ENCODE data around the gene LHX1.

Gene LHX1

DNA sequence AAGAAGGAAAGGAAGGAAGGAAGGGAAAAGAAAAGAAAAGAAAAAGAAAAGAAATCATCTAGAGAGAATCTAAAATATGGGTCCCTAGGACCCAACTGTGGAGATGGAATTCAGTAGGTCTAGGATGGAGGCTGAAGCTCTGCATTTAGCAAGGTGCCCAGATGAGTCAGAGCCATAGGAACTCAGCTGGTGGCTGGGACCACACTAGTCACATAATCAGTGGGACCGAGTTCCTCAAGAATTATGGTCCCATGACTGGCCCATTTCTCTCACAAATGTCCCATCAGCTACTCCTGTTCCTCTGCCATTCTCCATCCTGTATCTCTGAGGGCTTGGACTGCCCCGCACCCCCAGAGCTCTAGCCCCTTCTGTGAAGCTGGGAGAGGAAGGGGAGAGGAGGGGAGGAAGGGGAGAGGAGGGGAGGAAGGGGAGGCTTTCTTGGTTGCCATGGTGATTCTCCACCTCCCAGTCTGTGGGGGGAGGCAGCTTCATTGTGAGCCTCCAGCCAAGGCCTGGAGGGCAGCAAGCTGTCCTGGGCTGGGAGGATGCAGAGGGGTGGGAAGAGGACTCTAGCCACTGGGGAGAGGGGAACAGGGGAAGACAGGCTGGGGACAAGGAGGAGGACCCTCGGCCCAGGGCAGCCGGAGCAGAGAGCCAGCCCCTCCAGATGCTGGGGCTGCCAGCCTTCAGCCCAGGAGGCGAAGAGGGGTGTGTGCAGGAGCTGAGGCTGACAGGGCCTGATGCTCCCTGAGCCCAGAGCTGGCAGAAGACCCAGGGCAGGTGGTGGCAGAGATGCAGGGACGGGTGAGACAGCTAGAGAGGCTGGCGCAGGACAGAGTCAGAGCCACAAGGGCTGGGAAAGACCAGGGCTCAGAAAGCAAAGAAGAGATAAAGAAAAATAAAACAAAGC is 37.8 kb upstream of the LHX1 start:
- Histone ChIP-seq H3K4me3 (no peak overlapping the region), H3K9ac (no peak overlapping the region), H3K9me3 (replicated peaks in 1 of 11) (no peaks in the 10 kb centered on the region), H3K4me1 (peaks cover 0 to 5% (median 0%) of the 10 kb centered on the region in 10 experiments; a peak in 1 of 20 replicates), H4K20me1 (no peaks in the 10 kb centered on the region), H3K27ac (no peak overlapping the region), H3K4me2 (no peak overlapping the region), H3K36me3 (no peaks in the 10 kb centered on the region), H3K27me3 (no peaks in the 10 kb centered on the region)
- no peak for TF ChIP-seq Cebpa-rat (IDR thresholded peaks at IDR 0.05)

DNA sequence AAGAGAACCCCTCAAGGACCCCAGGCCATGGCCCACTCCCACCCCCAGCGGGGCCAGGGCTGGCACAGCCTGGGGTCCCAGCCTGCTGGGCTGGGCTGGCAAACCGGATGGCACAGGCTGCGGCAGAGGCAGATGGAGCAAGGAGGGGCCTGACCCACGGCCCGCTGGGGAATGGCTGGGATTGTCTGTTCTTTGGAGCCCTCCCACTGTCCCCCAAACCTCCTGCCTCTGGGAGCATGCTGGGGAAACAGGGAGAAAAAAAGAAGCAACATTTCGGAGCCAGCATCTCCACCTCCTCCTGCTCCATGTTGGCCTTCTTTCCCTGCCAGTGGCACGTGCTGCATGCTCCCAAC is 37.1 kb upstream of the LHX1 start:
- Histone ChIP-seq H3K27ac (no peak overlapping the region), H3K36me3 (no peaks in the 10 kb centered on the region), H3K4me1 (peaks cover 0 to 5% (median 0%) of the 10 kb centered on the region in 10 experiments; a peak in 1 of 20 replicates), H3K9me3 (replicated peaks in 1 of 11) (no peaks in the 10 kb centered on the region), H3K4me3 (no peak overlapping the region), H3K4me2 (no peak overlapping the region), H3K27me3 (no peaks in the 10 kb centered on the region), H3K9ac (no peak overlapping the region), H4K20me1 (no peaks in the 10 kb centered on the region)
- no peak for TF ChIP-seq Cebpa-rat (IDR thresholded peaks at IDR 0.05)

DNA sequence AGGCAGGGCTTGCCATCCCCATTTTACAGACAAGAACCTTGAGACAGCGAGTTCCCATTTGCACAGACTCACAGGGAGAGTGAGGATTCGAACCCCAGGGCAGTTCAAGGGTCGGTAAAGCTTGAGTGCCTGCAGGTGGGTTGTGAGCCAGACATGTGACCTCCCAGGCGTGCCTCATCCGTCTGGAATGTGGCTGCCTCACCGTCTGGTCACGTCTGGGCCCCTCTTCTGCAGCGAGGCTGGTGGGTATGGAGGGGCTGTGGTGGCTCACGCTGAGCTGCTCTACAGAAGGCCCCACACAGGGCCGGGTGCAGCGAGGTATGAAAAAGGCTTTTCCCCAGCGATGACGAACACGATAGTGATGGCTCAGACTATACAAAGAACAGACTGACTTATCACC is 35.8 kb upstream of the LHX1 start:
- TF ChIP-seq Cebpa-rat (IDR thresholded peaks at IDR 0.05) = no peak
- Histone ChIP-seq H3K9me3 (replicated peaks in 1 of 11) (no peaks in the 10 kb centered on the region), H3K4me3 (no peak overlapping the region), H3K4me1 (peaks cover 0 to 5% (median 0%) of the 10 kb centered on the region in 10 experiments; a peak in 1 of 20 replicates), H4K20me1 (no peaks in the 10 kb centered on the region), H3K36me3 (no peaks in the 10 kb centered on the region), H3K4me2 (no peak overlapping the region), H3K27ac (no peak overlapping the region), H3K9ac (no peak overlapping the region), H3K27me3 (no peaks in the 10 kb centered on the region)

DNA sequence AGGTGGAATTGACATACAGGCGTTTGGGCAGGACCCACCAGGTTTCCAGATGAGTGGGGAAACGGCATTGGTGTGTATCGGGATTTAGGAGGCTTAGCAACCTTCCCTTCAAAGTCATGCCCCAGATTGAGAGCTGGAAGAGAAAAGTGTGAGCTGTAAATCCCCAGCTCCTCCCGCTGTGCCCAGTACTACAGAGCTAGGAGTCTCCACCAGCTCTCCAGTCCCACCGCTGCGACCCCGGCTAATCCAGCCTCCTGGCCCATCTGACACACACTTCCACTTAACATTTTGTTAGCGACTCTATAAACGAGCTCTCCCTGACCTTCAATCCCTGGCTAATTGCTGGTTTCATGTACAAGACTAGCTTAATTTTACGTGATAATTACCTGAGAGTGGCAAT is 29.9 kb upstream of the LHX1 start:
- Histone ChIP-seq H3K9me3 (replicated peaks in 1 of 11) (no peaks in the 10 kb centered on the region), H3K36me3 (no peaks in the 10 kb centered on the region), H3K27me3 (no peaks in the 10 kb centered on the region), H3K4me3 (no peak overlapping the region), H3K4me1 (no peaks in the 10 kb centered on the region), H4K20me1 (no peaks in the 10 kb centered on the region; a peak in 1 of 22 replicates), H3K27ac (no peak overlapping the region), H3K9ac (no peak overlapping the region), H3K4me2 (no peak overlapping the region)
- no peak for TF ChIP-seq Cebpa-rat (IDR thresholded peaks at IDR 0.05)

DNA sequence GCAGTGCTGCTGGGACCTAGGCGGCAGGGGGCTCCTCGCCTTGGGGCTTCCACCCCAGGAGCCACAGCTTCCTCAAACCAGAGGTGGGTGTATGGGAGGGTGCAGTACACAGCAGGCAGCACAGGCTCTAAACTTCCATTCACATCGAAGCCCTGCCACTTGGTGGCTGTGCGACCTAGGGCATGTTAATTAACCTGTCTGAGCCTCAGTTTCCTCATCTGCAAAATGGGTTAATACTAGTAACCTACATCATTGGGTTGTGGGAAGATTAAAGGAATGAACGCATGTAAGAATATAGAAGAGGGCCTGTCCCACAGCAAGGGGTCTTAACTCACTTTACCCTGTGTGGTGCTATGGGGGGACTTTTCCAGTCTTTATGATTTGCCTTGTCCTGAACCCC is 26.8 kb upstream of the LHX1 start:
- Histone ChIP-seq H3K27me3 (no peaks in the 10 kb centered on the region), H3K9me3 (replicated peaks in 1 of 11) (no peaks in the 10 kb centered on the region), H3K36me3 (no peaks in the 10 kb centered on the region), H3K4me3 (no peak overlapping the region), H3K4me2 (no peak overlapping the region), H3K9ac (no peak overlapping the region), H3K4me1 (no peaks in the 10 kb centered on the region), H4K20me1 (no peaks in the 10 kb centered on the region; a peak in 1 of 22 replicates), H3K27ac (no peak overlapping the region)
- no peak for TF ChIP-seq Cebpa-rat (IDR thresholded peaks at IDR 0.05)

DNA sequence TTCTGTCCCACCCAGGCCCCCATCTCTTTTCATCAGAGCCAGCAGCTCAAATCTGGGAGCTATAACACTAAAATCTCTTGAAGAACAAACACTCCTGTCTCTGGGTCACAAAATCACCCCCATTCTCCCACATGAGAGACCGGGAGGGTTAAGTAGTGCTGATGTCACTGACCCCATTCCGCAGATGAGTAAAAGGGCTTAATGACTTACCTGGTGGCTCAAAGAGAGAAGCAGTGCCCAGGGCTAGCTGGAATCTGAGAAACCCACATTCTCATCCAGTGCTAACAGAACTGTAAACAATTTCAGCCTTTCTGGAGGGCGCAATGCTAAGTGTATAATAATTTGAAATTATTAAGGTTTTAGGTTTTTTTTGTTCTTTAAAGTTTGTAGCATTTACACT is 26.3 kb upstream of the LHX1 start:
- no peaks in the 10 kb centered on the region for H3K4me1 ChIP-seq
- H3K4me2 ChIP-seq = no peak overlapping the region
- no peaks in the 10 kb centered on the region for H3K36me3 ChIP-seq
- H3K27ac ChIP-seq = no peak overlapping the region
- no peak overlapping the region for H3K4me3 ChIP-seq
- no peaks in the 10 kb centered on the region for H3K9me3 ChIP-seq (replicated peaks in 1 of 11)
- no peaks in the 10 kb centered on the region; a peak in 1 of 22 replicates for H4K20me1 ChIP-seq
- H3K9ac ChIP-seq = no peak overlapping the region
- no peak for TF ChIP-seq Cebpa-rat (IDR thresholded peaks at IDR 0.05)
- H3K27me3 ChIP-seq = no peaks in the 10 kb centered on the region

DNA sequence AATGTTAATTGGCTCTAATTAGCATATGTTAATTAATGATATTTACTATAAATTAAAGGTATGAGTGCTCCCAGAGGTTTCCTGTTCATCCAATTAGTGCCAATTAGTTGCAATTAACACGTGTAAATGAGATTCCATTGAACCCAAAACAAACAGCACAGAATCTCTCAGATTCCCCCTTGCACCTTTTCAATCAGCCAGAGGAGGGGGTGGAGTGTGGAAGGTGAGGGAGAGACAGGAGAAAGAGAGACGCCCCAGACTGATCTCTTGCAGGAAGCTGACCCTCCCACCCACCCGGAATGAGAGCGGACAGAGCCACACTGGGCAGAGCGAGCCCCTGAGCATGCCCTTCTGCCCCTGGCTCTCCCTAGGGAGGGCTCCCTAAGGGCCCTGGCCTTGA is 24.1 kb upstream of the LHX1 start:
- Histone ChIP-seq H3K9ac (no peak overlapping the region), H3K4me2 (no peak overlapping the region), H3K36me3 (no peaks in the 10 kb centered on the region), H3K4me1 (peaks cover 0 to 4% (median 0%) of the 10 kb centered on the region in 10 experiments; a peak in 3 of 20 replicates), H3K4me3 (no peak overlapping the region), H3K27ac (no peak overlapping the region), H3K27me3 (peaks cover 0 to 5% (median 0%) of the 10 kb centered on the region in 11 experiments; a peak in 4 of 22 replicates), H4K20me1 (no peaks in the 10 kb centered on the region; a peak in 3 of 22 replicates), H3K9me3 (replicated peaks in 1 of 11) (no peaks in the 10 kb centered on the region)
- TF ChIP-seq Cebpa-rat (IDR thresholded peaks at IDR 0.05) = no peak

DNA sequence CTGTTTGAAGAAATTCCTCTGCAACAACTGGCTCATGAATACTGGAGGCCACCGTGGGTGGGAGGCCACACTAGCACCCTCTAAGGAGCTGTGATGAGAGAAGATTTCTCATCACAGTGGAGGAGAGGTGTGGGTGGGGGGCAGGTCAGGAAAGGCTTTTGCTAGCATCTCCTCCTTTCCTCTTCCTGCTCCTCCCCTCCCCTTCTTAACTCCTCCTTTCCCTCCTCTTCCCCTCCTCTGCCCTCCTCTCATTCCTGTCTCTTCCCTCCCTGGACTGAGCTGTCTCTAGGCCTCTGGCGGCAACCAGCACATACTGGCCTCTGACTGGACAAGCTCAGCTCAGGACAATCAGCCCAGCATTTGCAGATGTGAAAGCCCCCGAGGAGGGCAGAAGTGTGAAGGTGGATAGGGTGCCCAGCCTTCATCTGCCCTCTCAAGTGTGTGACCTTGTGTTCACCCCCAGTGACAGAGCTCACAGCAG is 19.0 kb upstream of the LHX1 start:
- Histone ChIP-seq H3K36me3 (no peaks in the 10 kb centered on the region), H3K27ac (no peak overlapping the region), H3K9me3 (replicated peaks in 1 of 11) (no peaks in the 10 kb centered on the region), H3K9ac (no peak overlapping the region; a peak in 1 of 22 replicates), H3K27me3 (peaks cover 40 to 56% (median 47%) of the 10 kb centered on the region in 11 experiments), H4K20me1 (peaks cover 0 to 19% (median 0%) of the 10 kb centered on the region in 11 experiments; a peak in 7 of 22 replicates), H3K4me3 (no peak overlapping the region), H3K4me2 (no peak overlapping the region; a peak in 1 of 22 replicates), H3K4me1 (peaks cover 0 to 16% (median 0%) of the 10 kb centered on the region in 10 experiments; a peak in 5 of 20 replicates)
- no peak for TF ChIP-seq Cebpa-rat (IDR thresholded peaks at IDR 0.05)

DNA sequence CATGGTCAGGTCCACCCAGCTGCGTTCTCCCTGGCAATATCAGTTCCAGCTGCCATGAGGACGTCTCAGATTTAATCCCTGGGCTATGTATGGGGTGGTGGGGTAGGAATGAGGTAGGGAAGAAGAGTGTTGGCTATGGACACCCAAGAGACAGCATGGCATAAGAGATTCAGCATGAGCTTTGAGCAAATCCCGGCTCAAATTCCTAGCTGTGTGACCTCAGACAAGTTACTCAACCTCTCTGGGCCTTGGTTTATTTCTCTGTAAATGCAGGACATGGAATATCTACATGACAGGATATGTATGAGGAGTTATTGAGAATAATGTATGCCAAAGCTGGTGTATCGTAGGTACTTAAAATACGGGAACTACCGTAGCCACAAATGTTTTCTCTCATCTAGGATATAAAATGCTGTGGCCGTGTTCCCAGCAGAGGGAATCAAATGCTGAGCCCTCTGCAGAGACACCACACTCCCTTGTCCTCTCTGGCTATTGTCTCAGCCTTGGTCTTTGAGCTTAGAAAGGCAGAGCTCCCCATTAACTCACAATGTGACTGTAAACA is 17.8 kb upstream of the LHX1 start:
- H3K9ac ChIP-seq = no peak overlapping the region
- H3K27ac ChIP-seq = no peak overlapping the region

More for the DNA sequence above, 17.8 kb upstream of the LHX1 start:
- Histone ChIP-seq H3K4me1 (peaks cover 0 to 16% (median 0%) of the 10 kb centered on the region in 10 experiments; a peak in 5 of 20 replicates), H3K4me2 (no peak overlapping the region), H3K27me3 (peaks cover 40 to 64% (median 52%) of the 10 kb centered on the region in 11 experiments), H3K36me3 (no peaks in the 10 kb centered on the region), H3K9me3 (replicated peaks in 1 of 11) (no peaks in the 10 kb centered on the region), H4K20me1 (peaks cover 0 to 19% (median 0%) of the 10 kb centered on the region in 11 experiments; a peak in 7 of 22 replicates), H3K4me3 (no peak overlapping the region)
- no peak for TF ChIP-seq Cebpa-rat (IDR thresholded peaks at IDR 0.05)
